H1 (cell line): Measurements from ENCODE around the gene USHBP1.

ENCODE experiments used
- CHD2 ChIP-seq: IDR thresholded peaks from 2 replicates; pipeline ENCODE4 v1.6.1; 2012; ENCODE audit warnings: low read length, improper control_type of control experiment
- CREB1 ChIP-seq: IDR thresholded peaks from 2 replicates; pipeline ENCODE4 v1.6.1; 2012; ENCODE audit warnings: inconsistent platforms
- CTCF ChIP-seq, 3 experiments: IDR thresholded peaks; 1 replicate in 2 of 3; 2 replicates in 1 of 3; pipeline versions ENCODE4 v1.5.1 to v1.6.1; 2011; ENCODE audit warnings: low read length in 3 of 3, mild to moderate bottlenecking in 3 of 3, inconsistent platforms in 2 of 3, low read depth in 1 of 3, moderate library complexity in 1 of 3; ENCODE audit not compliant: insufficient read depth in 1 of 3; ENCODE audit errors: control extremely low read depth in 1 of 3
- EZH2 ChIP-seq: fragments of 200-600 bp; sonication (generic); IDR thresholded peaks from 2 replicates; pipeline ENCODE4 v1.7.1; 2012; ENCODE audit warnings: low read depth, mild to moderate bottlenecking, moderate library complexity, low read length, inconsistent platforms; ENCODE audit not compliant: severe bottlenecking
- GABPA ChIP-seq: IDR thresholded peaks from 2 replicates; pipeline ENCODE4 v1.6.1; 2011; ENCODE audit warnings: mild to moderate bottlenecking, low read length, moderate library complexity, borderline replicate concordance; ENCODE audit not compliant: insufficient read depth
- RAD21 ChIP-seq, 2 experiments: IDR thresholded peaks in 1 of 2; conservative IDR thresholded peaks in 1 of 2; 2 replicates each; pipeline ENCODE4 v1.6.1; 2011; ENCODE audit warnings: low read depth in 2 of 2, low read length in 2 of 2, improper control_type of control experiment in 1 of 2, inconsistent platforms in 1 of 2, mild to moderate bottlenecking in 1 of 2, moderate library complexity in 1 of 2
- SP4 ChIP-seq: IDR thresholded peaks from 2 replicates; pipeline ENCODE4 v1.6.1; 2012; ENCODE audit warnings: low read length, inconsistent platforms
- TBP ChIP-seq: IDR thresholded peaks from 2 replicates; pipeline ENCODE4 v1.6.1; 2011; ENCODE audit warnings: low read depth, low read length, improper control_type of control experiment

DNA sequence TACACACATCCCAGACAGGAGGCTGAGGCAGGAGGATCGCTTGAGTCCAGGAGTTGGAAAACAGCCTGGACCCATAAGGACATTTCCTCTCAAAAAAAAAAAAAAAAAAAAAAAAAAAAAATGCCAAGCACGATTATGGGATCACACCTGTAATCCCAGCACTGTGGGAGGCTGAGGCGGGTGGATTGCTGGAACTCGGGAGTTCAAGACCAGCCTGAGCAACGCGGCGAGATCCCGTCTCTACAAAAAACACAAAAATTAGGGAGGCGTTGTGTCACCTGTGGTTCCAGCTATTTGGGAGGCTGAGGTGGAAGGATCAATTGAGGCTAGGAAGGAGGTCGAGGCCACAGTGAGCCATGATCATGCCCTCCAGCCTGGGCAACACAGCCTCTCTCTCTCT, 39.5 kb downstream of the USHBP1 start:
- no peak for TF ChIP-seq CTCF (IDR thresholded peaks at IDR 0.05; ENCODE audit: control extremely low read depth in 1 of 3, insufficient read depth in 1 of 3, low read depth in 1 of 3, low read length in 3 of 3)
- TF ChIP-seq EZH2 = no peak
- TF ChIP-seq TBP = no peak
- TF ChIP-seq CREB1 = no peak
- no peak for TF ChIP-seq SP4
- TF ChIP-seq RAD21 (IDR thresholded peaks at IDR 0.05 in 1 of 2, conservative IDR thresholded peaks at IDR 0.05 in 1 of 2; ENCODE audit: low read depth in 2 of 2, low read length in 2 of 2) = no peak
- TF ChIP-seq CHD2 = no peak
- no peak for TF ChIP-seq GABPA
